Activated T-cell treated with anti-CD3 and anti-CD28 coated beads, Interleukin-2, amount 50 U/mL, for 4 hours (primary cell): Measurements from ENCODE around the gene BABAM2. TPM values are rescaled to one million over a fixed set of nuclear protein-coding genes. Genes with fewer than 3 reads are reported as not detected.
"Not testable (repeated sequence)": the region's sequence is repeated elsewhere in the genome, so short reads cannot be mapped to it uniquely, and the experiment has no call there.

Experiments used
- ATAC-seq, 2 donors: fragments of 200-7000 bp; cut with Tn5 transposase; one replicate each; pipeline ENCODE4 v1.10.0; 2021
- DNase-seq: peaks from one replicate; pipeline ENCODE4 v3.0.0-alpha.2; 2020
- H3K27me3 Mint-ChIP-seq: one replicate; pipeline ENCODE4 v1.8.0; 2021; ENCODE audit warnings: low read depth, mixed read lengths
- H3K36me3 Mint-ChIP-seq: one replicate; pipeline ENCODE4 v1.8.0; 2022; ENCODE audit warnings: mixed read lengths; ENCODE audit not compliant: insufficient read depth
- H3K4me1 Mint-ChIP-seq: one replicate; pipeline ENCODE4 v1.8.0; 2021; ENCODE audit warnings: low read depth, mixed read lengths
- H3K4me3 Mint-ChIP-seq: one replicate; pipeline ENCODE4 v1.8.0; 2021; ENCODE audit warnings: mild to moderate bottlenecking, moderate library complexity, mixed read lengths
- H3K9me3 Mint-ChIP-seq: one replicate; pipeline ENCODE4 v1.8.0; 2021; ENCODE audit warnings: mixed read lengths
- total RNA-seq, 3 donors: library from RNA; stranded (reverse); gene quantifications; one replicate each; pipeline ENCODE4 v1.2.1, GENCODE V29; 2021

BABAM2 gene
- total RNA-seq, 3 donors from 2014 or later = 34.3 to 45.9 (median 35.6) TPM

DNA sequence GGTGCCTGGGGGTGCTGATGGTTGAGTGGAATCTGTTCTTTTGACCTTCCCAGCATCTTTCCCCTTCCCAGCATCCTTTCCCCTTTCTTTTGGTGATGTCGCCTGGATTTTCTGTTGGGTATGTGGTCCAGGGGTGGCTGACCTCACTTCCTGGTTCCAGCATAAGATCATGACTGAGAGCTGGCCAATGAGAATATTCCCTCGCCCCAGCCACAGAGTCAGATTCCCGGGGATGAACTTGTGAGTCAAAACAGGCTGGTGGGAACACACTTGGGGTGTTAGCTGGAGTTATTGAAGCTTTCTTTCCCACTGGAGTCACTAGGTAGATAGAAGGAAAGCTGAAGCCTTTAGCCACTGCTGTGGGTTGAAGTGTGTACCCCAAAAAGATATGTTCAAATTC, 474.1 kb downstream of the BABAM2 start:
- H3K36me3 Mint-ChIP-seq = no peaks in the 10 kb centered on the region
- DNase-seq (no peak), ATAC-seq (no peak)
- H3K4me3 Mint-ChIP-seq = no peak overlapping the region
- no peaks in the 10 kb centered on the region for H3K27me3 Mint-ChIP-seq
- H3K9me3 Mint-ChIP-seq = no peaks in the 10 kb centered on the region
- H3K4me1 Mint-ChIP-seq = peaks cover 70% of the 10 kb centered on the region

DNA sequence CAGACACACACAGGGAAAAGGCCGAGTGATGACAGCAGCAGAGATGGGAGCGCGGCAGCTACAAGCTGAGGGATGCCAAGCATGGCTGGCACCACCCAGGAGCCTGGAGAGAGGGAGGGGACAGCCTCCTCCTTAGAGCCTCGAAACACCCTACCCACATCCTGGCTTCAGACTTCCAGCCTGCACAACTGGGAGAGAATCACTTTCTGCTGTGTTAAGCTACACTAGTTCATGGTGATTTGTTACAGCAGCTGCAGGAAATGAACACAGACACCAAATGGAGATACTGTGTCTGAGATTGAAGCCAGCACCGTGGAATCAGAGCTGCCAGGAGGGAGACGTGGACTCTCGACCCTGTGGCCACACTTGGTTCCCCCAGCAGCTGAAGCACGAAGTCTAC, 474.6 kb downstream of the BABAM2 start:
- peaks cover 65% of the 10 kb centered on the region for H3K4me1 Mint-ChIP-seq
- H3K27me3 Mint-ChIP-seq = no peaks in the 10 kb centered on the region
- ATAC-seq (no peak), DNase-seq (no peak)
- H3K36me3 Mint-ChIP-seq = no peaks in the 10 kb centered on the region
- H3K9me3 Mint-ChIP-seq = no peaks in the 10 kb centered on the region
- H3K4me3 Mint-ChIP-seq = no peak overlapping the region

GRCh38 chr2:28366149-28366495, 475.6 kb downstream of the BABAM2 start:
- no peak for ATAC-seq
- H3K9me3 Mint-ChIP-seq = no peaks in the 10 kb centered on the region
- no peak overlapping the region for H3K4me3 Mint-ChIP-seq

DNA sequence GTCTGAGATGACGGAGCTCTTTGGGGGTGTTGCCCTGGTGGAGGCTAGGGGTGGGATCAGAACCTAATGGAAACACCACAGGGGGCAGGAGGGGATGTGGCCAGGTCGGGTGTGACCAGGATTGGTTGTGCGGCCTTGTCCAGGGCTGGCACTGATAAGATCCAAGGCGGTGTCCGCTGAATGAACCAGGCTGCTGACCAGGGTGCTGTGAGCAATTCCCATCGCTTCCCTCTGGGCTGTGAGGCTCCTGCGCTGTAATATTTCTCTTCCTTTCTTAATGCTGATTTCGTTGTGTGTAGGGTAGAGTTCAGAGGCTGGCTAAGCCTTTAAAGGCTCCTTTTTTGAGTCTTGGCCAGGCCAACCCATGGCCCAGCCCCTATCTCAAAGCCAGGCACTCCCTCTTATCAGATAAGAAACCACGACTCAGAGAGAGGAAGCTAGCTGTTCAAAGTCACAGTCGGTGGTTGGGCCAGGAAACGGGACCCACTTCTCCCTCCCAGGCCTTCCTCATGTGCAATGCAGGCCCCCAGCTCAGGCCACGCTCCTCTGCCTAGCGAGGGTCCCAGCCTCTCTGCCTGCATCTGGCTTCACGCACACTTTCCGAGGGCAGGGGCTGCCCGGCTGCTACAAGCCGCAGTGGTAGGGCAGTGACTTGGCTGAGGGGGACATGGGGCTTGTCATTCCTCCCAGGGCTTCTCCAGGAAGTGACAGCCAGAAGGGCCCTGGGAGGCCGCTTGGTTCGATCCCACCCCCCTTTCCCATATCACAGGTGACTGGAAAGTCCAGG, 476.2 kb downstream of the BABAM2 start:
- Mint-ChIP-seq H3K4me1 (peaks cover 52% of the 10 kb centered on the region), H3K36me3 (no peaks in the 10 kb centered on the region), H3K9me3 (no peaks in the 10 kb centered on the region), H3K27me3 (no peaks in the 10 kb centered on the region), H3K4me3 (peak overlapping the region; percentile 53)
- DNase-seq (peak; percentile 29), ATAC-seq (peak; percentile 86 to 92)

More at GRCh38 chr2:28366149-28366495, 475.6 kb downstream of the BABAM2 start:
- H3K36me3 Mint-ChIP-seq = no peaks in the 10 kb centered on the region
- H3K4me1 Mint-ChIP-seq = peaks cover 55% of the 10 kb centered on the region
- no peaks in the 10 kb centered on the region for H3K27me3 Mint-ChIP-seq
- no peak for DNase-seq

- H3K27me3 Mint-ChIP-seq = no peaks in the 10 kb centered on the region
- DNase-seq (no peak), ATAC-seq (no peak)
- no peaks in the 10 kb centered on the region for H3K9me3 Mint-ChIP-seq
- no peaks in the 10 kb centered on the region for H3K36me3 Mint-ChIP-seq
- H3K4me1 Mint-ChIP-seq = peaks cover 45% of the 10 kb centered on the region
- H3K4me3 Mint-ChIP-seq = no peak overlapping the region
Observed at GRCh38 chr2:28367667-28368356, 477.3 kb downstream of the BABAM2 start.

DNA sequence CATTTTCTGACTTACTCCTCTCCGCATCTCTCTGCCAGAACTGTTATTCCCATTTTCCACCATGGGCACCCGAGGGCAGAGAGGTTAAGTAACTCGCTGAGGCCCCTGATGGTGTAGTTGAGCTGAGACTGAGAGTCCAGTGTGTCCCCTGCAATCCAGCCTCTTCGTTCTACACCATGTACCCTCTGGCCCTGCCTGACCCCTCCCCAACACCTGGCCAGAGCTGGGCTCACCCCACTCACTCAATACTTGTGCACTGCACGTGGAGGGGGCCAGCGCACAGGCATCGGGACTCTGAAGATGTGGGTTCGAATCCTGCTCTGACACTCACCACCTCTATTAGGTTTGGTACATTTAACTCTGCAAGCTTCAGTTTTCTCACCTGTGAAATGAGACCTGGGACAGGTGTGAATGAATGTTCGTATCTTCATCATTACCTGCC, 477.8 kb downstream of the BABAM2 start:
- H3K4me3 Mint-ChIP-seq = no peak overlapping the region
- no peaks in the 10 kb centered on the region for H3K36me3 Mint-ChIP-seq
- DNase-seq (no peak), ATAC-seq (no peak)
- H3K9me3 Mint-ChIP-seq = no peaks in the 10 kb centered on the region
- peaks cover 44% of the 10 kb centered on the region for H3K4me1 Mint-ChIP-seq
- no peaks in the 10 kb centered on the region for H3K27me3 Mint-ChIP-seq

DNA sequence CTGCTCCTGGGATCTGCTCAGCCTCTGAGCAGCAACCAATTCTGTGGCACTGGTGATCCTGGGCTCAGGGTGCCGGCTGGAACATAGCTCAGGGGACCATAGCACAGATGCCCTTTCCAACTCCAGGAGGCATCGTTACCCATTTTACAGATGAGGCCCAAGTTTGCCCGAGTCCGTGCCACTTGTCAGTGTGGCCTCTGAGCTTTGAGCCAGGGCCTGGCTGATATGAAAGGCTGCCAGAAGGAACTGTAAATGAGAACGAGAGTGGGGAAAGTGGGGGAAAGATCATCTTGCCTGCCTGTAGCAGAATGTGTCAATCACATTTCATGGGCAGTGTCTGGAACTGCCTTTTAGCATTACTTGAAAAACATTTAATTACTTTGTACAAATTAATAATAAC, 478.8 kb downstream of the BABAM2 start:
- H3K27me3 Mint-ChIP-seq = no peaks in the 10 kb centered on the region
- no peak overlapping the region for H3K4me3 Mint-ChIP-seq

GRCh38 chr2:28370354-28370753, 479.8 kb downstream of the BABAM2 start:
- no peak for DNase-seq
- Mint-ChIP-seq H3K27me3 (no peaks in the 10 kb centered on the region), H3K4me3 (no peak overlapping the region), H3K36me3 (no peaks in the 10 kb centered on the region), H3K4me1 (peaks cover 29% of the 10 kb centered on the region), H3K9me3 (no peaks in the 10 kb centered on the region)
- no peak for ATAC-seq

More for the DNA sequence above, 478.8 kb downstream of the BABAM2 start:
- DNase-seq = no peak
- ATAC-seq = no peak
- no peaks in the 10 kb centered on the region for H3K36me3 Mint-ChIP-seq
- H3K9me3 Mint-ChIP-seq = no peaks in the 10 kb centered on the region
- peaks cover 39% of the 10 kb centered on the region for H3K4me1 Mint-ChIP-seq

DNA sequence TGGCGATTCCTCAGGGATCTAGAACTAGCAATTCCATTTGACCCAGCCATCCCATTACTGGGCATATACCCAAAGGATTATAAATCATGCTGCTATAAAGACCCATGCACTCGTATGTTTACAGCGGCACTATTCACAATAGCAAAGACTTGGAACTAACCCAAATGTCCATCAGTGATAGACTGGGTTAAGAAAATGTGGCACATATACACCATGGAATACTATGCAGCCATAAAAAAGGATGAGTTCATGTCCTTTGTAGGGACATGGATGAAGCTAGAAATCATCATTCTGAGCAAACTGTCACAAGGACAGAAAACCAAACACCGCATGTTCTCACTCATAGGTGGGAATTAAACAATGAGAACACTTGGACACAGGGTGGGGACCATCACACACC, 481.2 kb downstream of the BABAM2 start:
- H3K9me3 Mint-ChIP-seq, ATAC-seq, H3K27me3 Mint-ChIP-seq, H3K4me3 Mint-ChIP-seq, DNase-seq, H3K36me3 Mint-ChIP-seq: not testable (repeated sequence)
- peaks cover 15% of the 10 kb centered on the region for H3K4me1 Mint-ChIP-seq

DNA sequence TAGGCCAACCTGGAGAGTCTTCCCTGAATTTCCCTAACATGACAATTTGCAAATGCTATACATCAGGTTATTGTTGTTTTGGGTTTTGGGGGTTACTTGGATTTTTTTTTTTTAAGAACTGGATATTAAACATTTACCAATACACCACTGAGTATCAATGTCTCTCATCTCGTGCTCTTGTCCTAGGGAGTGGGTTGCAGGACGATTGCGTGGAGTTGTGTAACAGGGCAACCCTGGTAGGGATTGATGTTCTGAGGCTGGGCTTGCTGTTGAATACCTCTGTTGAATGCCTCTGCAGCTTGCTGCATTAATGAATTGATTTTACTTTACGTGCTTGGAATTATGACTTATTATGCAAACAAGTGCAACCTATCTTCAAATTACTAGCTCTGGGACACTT, 483.3 kb downstream of the BABAM2 start:
- no peaks in the 10 kb centered on the region for H3K36me3 Mint-ChIP-seq
- H3K9me3 Mint-ChIP-seq = no peaks in the 10 kb centered on the region
- DNase-seq (no peak), ATAC-seq (no peak)
- H3K4me3 Mint-ChIP-seq = no peak overlapping the region
- H3K27me3 Mint-ChIP-seq = no peaks in the 10 kb centered on the region
- peaks cover 11% of the 10 kb centered on the region for H3K4me1 Mint-ChIP-seq

- H3K27me3 Mint-ChIP-seq = no peaks in the 10 kb centered on the region
- H3K9me3 Mint-ChIP-seq = no peaks in the 10 kb centered on the region
- no peak for ATAC-seq
- no peak for DNase-seq
- H3K36me3 Mint-ChIP-seq = no peaks in the 10 kb centered on the region
- peaks cover 14% of the 10 kb centered on the region for H3K4me1 Mint-ChIP-seq
- H3K4me3 Mint-ChIP-seq = no peak overlapping the region
Observed at GRCh38 chr2:28374331-28374730, 483.8 kb downstream of the BABAM2 start.

DNA sequence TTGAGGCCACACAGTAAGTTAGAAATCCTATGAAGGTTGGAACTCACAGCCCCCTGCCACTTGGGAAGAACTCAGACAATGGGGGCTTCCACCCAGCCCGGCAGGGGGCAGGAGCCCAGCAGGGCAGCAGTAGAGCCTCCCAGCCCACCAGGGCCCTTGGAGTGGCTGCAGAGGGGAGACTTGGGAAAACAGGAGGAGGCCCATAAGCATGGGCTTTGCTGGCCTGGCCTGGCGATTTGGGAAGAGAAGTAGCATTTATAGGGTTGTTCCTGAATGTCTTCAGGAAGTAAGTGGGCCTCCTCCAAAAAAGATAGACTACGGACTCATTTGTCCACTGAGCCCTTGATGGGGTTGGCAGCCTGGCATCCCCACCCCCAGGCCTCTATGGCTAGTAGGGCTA, 484.7 kb downstream of the BABAM2 start:
- H3K27me3 Mint-ChIP-seq = no peaks in the 10 kb centered on the region
- ATAC-seq (no peak), DNase-seq (no peak)
- H3K9me3 Mint-ChIP-seq = no peaks in the 10 kb centered on the region
- no peaks in the 10 kb centered on the region for H3K36me3 Mint-ChIP-seq
- H3K4me3 Mint-ChIP-seq = no peak overlapping the region
- H3K4me1 Mint-ChIP-seq = peaks cover 21% of the 10 kb centered on the region

GRCh38 chr2:28375742-28376631, 485.5 kb downstream of the BABAM2 start:
- Mint-ChIP-seq H3K4me3 (no peak overlapping the region), H3K27me3 (no peaks in the 10 kb centered on the region), H3K4me1 (peaks cover 21% of the 10 kb centered on the region), H3K36me3 (no peaks in the 10 kb centered on the region), H3K9me3 (no peaks in the 10 kb centered on the region)
- DNase-seq (no peak), ATAC-seq (no peak)

GRCh38 chr2:28377195-28377816, 486.8 kb downstream of the BABAM2 start:
- Mint-ChIP-seq H3K36me3 (no peaks in the 10 kb centered on the region), H3K4me3 (no peak overlapping the region), H3K9me3 (no peaks in the 10 kb centered on the region), H3K27me3 (no peaks in the 10 kb centered on the region), H3K4me1 (peaks cover 21% of the 10 kb centered on the region)
- no peak for DNase-seq
- no peak for ATAC-seq
